NCI-H1417 (cell line): ENCODE measurements around the gene DLL1.
A peak's percentile ranks its signal among the peaks of the same experiment; 100 is the strongest.

ENCODE experiments used
- DNase-seq, 3 experiments: peaks; one replicate each; lab custom pipeline; 2025; lab: John Stamatoyannopoulos, UW

The DLL1 gene

DNA sequence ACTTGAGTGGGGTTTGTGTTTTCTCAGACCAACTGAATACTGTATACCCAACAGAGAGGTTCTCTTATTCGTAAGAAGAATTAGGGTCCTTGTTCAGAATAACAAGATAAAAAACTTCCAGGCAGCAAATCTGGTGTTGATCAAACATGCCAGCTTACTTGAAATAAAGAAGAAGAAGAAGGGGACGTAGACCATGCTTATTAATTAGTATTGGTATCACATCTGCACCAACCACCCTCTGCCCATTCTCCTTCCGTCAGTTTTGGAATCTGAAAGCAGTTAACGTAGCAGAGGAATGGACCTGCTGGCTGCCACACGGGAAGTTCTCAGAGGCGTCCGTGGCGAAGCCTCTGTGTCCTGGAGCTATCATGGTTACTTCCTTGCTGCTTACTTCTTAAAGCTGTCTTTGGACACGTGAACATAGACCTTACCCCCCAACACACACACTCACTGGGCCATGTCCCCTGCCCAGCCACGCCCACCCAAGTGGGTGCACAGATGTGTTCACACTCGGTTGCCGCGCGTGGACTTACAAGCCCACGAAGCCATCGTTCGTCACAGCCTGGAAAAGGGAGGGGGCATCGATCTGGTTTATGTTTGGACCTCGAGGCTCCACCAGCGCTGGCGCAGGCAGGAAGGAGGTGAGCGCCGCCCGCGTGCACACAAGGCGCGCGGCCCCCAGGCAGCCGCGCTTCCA, 4.1 kb upstream of the DLL1 start:
- DNase-seq: peak in 2 of 3 experiments; percentile 73 to 76

GRCh38 chr6:170294298-170294730, 3.4 kb upstream of the DLL1 start:
- peak in 1 of 3 experiments; percentile 69 for DNase-seq

DNA sequence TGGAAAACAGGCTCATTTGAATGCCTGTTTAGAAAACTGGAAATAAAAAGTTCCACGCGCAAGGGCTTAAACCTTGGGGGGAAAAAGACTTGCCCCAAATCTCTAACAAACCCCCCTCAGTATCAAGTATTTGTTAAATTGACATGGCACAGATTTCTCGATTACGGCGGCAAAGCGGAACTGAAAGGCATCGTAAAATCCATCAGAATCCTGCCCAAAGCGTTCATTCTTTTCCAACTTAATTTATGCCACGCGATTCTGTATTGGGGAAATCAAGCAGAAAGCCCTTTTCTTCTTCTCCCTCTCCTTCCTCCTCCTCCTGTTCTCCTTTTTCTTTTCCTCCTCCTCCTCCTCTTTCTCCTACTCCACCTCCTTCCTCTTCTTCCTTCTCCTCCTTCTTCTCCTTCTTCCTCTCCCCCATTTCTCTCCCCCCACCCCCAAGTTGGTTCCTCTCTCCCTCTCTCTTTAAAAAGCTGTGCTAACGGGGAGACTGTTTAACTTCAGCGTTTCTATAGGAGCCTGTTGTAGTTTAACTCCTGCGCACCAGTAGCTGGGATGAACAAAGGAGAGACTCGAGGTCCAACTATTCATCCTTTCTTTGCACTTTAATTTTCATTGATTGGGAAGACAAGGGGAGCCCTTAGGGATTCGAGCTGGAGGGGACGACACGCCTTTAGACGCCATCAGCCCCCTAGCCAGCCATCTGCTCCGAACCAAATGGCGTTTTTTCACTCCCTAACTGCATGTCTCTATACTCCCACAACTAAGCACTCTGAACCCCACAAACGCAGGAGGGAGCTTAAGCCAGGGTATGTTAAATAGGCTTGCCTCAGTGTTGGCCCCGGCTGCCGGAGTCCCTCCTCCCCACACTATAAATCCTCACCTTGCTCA, 2.7 kb upstream of the DLL1 start:
- no peak for DNase-seq

- peak; percentile 26 to 71 (median 64) for DNase-seq
These were observed 1.7 kb upstream of the DLL1 start for GRCh38 chr6:170292407-170293158.

DNA sequence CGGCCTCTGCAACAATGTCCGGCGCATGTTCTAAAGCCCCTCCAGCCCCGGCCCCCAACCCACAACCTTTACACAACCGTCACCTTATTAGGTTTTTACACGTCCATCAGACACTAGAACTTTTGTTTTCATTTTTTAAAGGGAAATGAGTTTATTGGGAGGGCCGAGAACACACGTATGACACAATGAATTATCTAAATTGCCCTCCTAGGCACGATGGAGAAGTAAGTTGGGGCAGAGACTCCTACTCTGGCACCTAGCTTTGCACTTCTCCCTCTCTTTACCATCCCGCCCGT, 1.2 kb upstream of the DLL1 start:
- DNase-seq: no peak

DNA sequence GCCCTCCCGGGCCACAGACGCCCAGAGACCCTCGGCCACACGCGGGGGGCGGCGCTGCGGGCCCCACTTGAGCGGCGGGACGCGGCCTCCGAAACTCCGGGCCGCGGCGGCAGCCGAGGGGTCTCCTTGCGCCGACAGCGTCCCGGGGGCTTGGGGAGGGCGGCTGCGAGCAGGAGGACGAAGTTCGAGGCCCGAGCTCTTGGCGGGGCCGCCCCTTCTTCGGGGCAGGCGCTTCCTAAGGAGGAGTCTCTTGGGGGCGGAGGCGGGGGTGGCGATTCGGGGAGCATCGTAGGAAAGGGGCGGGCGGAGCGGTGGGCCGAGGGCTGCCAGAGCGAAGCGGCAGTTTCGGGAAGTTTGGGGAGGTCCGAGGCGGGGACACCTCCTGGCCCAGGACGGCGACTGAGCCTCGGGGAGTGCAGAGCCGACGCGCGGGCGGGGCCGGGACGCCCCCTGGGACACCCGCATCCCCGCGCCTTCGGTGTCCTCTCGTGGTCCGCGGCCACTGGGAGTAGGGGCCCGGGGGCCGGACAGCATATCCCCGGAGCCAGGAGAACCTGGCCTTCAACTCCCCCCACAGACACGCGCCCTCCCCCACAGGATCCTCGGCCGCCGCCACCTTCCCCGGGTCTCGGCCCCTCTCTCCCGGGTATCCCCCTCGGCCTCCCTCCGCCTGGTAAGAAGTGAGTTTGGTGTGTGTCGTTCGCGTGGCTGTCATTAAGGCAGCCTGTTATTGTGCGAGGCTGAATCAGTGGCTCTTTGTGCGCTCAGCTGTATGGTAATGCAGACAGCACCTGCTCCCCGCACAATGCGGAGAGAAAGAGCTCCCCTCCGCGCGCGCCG, 613 bp upstream of the DLL1 start:
- peak; percentile 76 to 97 (median 92) for DNase-seq

GRCh38 chr6:170289951-170290295, 955 bp downstream of the DLL1 start:
- DNase-seq: peak in 2 of 3 experiments; percentile 76 to 83

- DNase-seq: peak in 2 of 3 experiments; percentile 72 to 81
These were observed 1.5 kb downstream of the DLL1 start for GRCh38 chr6:170289180-170289931.

GRCh38 chr6:170288852-170289179, 2.1 kb downstream of the DLL1 start:
- no peak for DNase-seq

GRCh38 chr6:170288091-170288631, 2.7 kb downstream of the DLL1 start:
- DNase-seq: no peak

DNA sequence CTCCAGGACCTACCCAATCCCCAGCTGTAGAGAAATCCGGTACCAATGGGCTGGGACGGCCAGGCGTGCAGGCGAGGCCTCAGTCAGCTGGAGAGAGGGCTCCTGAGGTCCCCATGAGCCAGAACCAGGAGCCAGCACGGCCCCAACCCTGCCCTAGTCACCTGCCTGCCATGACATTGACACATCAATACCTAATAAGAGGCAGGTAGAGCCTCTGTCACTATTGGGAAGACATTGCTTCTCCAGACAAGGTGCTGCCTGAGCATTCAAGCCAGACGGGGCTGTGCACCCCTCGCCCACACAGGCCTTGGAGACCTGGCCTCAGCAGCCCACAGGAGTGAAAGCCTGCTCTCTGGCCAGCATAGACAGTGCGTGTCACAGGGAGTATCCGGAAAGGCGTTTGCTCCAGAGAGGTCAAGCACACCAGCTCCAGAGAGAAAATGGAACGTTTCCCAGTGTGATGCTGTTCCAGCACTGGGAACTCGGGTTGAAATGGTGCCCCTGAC, 3.5 kb downstream of the DLL1 start:
- no peak for DNase-seq

- DNase-seq: no peak
These were observed 4.0 kb downstream of the DLL1 start for GRCh38 chr6:170286934-170287265.

DNA sequence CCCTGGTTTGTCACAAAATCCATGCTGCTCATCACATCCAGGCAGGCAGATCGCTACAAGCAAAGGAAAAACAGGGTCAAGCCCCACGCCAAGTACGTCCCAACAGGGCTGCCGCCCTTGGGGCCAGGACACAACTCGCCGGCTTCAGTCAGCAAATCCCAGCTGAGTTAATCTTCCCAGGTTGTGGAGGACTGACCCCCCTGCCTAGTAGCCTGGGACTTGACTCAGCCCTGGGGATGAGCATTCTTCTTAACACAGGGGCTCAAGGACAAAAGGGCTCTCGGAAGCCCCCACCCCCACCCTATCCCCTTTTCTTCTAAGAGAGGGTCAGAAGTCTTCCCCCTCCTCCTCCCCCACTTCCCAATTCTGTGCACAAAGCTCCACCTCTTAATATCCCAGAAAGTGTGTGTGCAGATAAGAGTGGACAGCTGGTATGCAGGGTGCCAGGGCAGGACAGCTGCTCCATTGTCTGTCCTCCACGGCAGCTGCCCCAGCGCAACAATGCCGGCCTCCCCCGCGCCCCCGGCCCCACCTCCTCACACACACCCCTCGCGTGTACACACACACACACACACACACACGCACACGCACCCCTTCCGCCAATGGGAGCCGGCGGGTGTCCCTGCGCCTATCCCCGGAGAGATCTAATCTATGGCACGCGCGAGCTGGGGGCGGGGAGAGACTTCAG, 4.5 kb downstream of the DLL1 start:
- peak; percentile 23 to 69 (median 45) for DNase-seq

DNA sequence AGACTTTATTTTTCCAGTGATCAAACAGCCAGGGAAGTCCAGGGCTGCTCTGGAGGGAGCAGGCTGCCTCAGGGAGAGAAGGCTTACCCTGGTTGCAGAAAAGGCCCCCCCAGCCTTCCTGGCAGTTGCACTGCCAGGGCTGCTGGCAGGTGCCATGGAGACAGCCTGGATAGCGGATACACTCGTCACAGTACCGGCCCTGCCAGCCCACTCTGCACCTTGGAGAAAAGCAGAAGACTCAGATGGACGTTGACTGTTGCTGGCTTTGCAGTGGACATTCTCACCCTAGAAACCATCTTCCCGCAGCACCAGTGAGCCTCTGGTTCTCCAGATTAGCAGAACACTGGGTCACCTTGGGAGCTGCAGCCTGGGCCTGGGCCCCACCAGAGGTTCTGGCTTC, 5.4 kb downstream of the DLL1 start:
- DNase-seq: peak in 1 of 3 experiments; percentile 16

DNA sequence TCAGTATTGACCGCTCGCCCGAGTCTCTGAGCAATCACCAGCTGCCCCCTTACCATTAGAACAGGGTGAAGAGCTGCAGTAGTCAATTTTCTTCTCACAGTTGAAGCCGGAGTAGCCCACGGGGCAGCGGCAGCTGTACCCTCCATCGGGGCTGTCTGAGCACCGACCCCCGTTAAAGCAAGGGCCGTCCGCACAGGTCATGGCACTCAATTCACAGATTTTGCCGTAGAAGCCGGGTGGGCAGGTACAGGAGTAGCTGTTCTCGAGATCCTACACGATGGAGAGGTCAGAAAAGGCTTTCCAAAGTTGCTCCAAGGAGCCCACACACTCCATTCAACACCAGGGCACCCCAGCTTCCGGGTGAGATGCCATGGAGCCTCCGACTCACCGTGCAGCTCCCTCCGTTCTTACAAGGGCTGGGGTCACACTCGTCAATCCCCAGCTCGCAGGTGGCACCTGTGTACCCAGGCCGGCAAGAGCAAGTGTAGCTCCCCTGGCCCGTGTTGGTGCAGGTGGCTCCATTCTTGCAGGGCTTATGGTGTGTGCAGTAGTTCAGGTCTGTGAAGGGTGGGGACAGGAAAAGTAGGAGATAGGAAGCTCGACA, 5.9 kb downstream of the DLL1 start:
- no peak for DNase-seq

GRCh38 chr6:170284126-170284773, 6.6 kb downstream of the DLL1 start:
- no peak for DNase-seq

DNA sequence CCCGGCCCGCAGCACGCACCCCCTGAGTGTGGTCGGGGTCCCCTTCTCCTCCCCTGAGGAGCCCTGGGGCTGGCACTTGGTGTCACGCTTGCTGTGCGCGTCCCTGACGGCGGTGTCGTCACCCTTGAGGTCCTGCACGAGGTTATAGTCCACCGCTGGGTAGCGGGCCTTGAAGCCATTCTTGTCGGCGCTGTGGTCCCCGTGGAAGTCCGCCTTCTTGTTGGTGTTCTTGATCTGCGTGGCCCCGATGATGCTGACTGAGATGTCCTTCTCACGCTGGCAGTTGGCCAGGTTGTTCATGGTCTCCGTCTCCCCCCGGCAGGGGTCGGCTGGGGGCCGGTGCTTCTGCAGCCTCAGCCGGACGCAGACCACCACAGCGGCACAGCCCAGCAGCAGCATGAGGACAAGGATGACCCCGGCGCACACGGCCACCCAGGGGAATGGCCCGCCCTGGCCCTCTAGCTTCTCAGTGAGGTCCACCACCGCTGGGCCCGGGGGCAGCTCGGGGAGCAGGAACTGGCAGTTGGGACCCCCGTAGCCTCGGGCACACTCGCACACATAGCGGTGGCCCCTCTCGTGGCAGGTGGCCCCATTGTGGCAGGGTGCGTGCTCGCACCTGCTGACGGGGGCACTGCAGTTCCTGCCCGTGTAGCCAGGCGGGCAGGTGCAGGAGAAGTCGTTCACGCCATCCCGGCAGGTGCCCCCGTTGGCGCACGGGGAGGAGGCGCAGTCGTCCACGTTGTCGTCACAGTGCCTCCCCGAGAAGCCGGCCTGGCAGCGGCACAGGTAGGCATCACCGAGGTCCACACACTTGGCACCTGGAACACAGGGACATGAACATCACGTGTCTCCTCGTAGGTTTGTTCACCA, 7.4 kb downstream of the DLL1 start:
- DNase-seq: no peak

DNA sequence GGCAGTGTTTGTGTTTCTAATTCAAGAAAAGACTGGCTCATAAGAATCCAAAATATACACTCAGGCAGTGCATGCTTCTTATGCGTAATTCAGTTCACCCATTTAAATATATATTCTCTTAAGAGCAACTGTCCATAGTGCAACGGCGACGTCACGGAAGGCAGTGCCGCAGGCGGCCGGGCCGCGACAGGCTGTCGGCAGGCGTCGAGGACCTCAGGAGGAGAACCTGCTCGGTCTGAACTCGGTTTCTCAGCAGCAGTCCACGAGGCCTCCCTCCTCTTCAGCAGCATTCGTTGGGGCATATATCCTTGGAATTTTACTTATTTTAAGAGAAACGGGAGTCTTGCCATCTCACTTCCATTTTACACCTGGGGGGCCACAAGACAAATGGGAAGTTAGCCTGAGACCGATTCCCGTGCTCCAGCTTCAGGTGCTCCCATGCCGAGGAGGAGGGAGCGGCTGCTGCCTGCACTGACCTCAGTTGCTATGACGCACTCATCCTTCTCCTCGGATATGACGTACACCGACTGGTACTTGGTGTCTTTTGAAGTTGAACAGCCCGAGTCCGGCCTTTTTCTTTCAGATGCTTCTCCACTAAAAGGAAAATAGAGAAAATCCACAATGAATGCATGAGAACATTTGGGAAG, 8.2 kb downstream of the DLL1 start:
- no peak for DNase-seq
